ENCODE data around the gene ACSL1.

ACSL1 gene

DNA sequence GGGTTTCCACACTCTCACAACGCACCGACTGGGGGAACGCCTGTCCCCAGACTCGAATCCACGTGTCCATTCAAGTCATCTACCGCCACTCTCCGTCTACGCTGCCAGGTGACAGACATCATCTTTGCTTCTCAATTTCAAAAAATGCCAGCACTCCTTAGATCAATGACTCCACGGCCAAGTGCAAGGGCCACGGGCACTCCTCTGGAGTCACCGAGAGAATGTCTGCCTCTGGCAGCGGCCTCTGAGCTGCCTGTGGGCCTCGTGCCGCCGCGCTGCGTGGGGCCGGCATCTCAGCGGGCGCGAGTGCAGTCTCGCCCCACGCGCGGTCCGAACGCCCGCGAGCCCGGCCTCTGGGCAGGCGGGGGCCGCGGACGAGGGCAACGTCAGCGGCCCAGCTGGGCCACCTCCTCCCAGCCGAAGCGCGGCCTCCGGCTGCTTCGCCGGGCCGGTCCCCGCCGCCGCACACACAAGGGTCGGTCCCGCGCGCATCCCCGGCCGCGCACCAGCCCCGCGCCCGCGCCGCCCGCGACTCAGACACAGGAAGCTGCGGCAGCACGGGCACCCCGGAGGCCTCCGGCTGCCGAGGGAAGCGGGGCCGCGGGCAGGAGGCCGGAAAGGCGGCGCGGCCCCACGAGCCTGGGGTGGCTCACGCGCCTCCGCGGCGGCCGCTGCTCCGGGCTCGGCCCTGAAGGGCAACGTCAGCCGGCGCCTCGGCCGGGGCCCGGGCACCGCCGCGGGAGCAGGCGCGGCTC, 450 bp downstream of the ACSL1 start:
- peak; percentile 21 for DNase-seq (ENCODE audit: extremely low spot score)
- TF ChIP-seq PKNOX1 (IDR thresholded peaks at IDR 0.05) (no peak), L3MBTL2 (conservative IDR thresholded peaks at IDR 0.05) (peak; percentile 40)
- POLR2A ChIA-PET = interaction anchor here (1.0 to 2.4 kb wide), 3 partner anchors 11 to 353 kb away, joined by 3 to 16 read pairs (median 4); partner anchors contain the start of gene CENPU
- CTCF ChIA-PET = no interaction called here

GRCh38 chr4:184824776-184825084, 1.0 kb downstream of the ACSL1 start:
- no peak for TF ChIP-seq LEF1 (IDR thresholded peaks at IDR 0.05; ENCODE audit: borderline replicate concordance)
- no peak for TF ChIP-seq ELF4 (IDR thresholded peaks at IDR 0.05)
- TF ChIP-seq CTBP1 (IDR thresholded peaks at IDR 0.05; ENCODE audit: borderline replicate concordance) = no peak
- no peak for TF ChIP-seq ARNT (IDR thresholded peaks at IDR 0.05)
- no peak for TF ChIP-seq PKNOX1 (IDR thresholded peaks at IDR 0.05)
- TF ChIP-seq SUZ12 (IDR thresholded peaks at IDR 0.05) = no peak
- no peak for TF ChIP-seq NFRKB (IDR thresholded peaks at IDR 0.05)
- no peak for TF ChIP-seq ZNF384 (IDR thresholded peaks at IDR 0.05)
- TF ChIP-seq BHLHE40 (IDR thresholded peaks at IDR 0.05; ENCODE audit: borderline replicate concordance) = no peak
- TF ChIP-seq FOXK2 (IDR thresholded peaks at IDR 0.05) = no peak
- TF ChIP-seq FOXA1 (IDR thresholded peaks at IDR 0.05) = no peak
- TF ChIP-seq HDGF (IDR thresholded peaks at IDR 0.05; ENCODE audit: borderline replicate concordance) = no peak
- ChIA-PET POLR2A (interaction anchor here (1.0 to 2.4 kb wide), 2 partner anchors 10 to 91 kb away, joined by 4 to 16 read pairs; partner anchors contain the start of gene CENPU), CTCF (no interaction called here)
- DNase-seq (ENCODE audit: extremely low spot score) = no peak

- no peak for DNase-seq (ENCODE audit: extremely low spot score)
- CTCF ChIA-PET = no interaction called here
- POLR2A ChIA-PET = interaction anchor here (1.0 to 2.4 kb wide), 2 partner anchors 10 to 90 kb away, joined by 4 to 16 read pairs; partner anchors contain the start of gene CENPU
- TF ChIP-seq SUZ12 (IDR thresholded peaks at IDR 0.05) (no peak), ARNT (IDR thresholded peaks at IDR 0.05) (no peak), BHLHE40 (IDR thresholded peaks at IDR 0.05; ENCODE audit: borderline replicate concordance) (no peak), TARDBP (IDR thresholded peaks at IDR 0.05) (no peak), FOXA1 (IDR thresholded peaks at IDR 0.05) (no peak), L3MBTL2 (conservative IDR thresholded peaks at IDR 0.05) (no peak), CTBP1 (IDR thresholded peaks at IDR 0.05; ENCODE audit: borderline replicate concordance) (no peak), LEF1 (IDR thresholded peaks at IDR 0.05; ENCODE audit: borderline replicate concordance) (no peak), FOXM1 (IDR thresholded peaks at IDR 0.05; ENCODE audit: borderline replicate concordance) (no peak), HDGF (IDR thresholded peaks at IDR 0.05; ENCODE audit: borderline replicate concordance) (no peak), ZNF384 (IDR thresholded peaks at IDR 0.05) (no peak), NFRKB (IDR thresholded peaks at IDR 0.05) (no peak), ELF4 (IDR thresholded peaks at IDR 0.05) (no peak), PKNOX1 (IDR thresholded peaks at IDR 0.05) (no peak), FOXK2 (IDR thresholded peaks at IDR 0.05) (no peak), SP1 (IDR thresholded peaks at IDR 0.05) (no peak)
These were observed 1.5 kb downstream of the ACSL1 start for GRCh38 chr4:184824081-184824775.

DNA sequence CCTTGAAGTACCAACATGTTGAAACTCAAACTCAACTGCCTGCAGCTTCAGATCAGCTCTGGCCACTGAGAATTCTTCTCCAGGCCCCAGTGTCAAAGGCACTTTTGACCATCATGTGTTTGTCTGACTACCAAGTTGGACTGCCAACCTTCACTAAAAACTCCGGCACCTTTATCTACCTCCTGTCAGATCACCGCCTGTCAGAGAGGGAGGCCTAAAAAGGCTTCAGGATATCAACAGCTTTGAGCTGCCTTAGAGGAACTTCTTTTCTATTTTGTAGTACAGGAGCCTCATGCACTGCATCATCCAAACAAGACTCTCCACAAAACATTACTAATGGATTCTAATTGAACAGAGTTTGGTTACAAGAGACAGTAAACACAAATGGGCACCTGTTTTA, 2.8 kb downstream of the ACSL1 start:
- TF ChIP-seq LEF1 (IDR thresholded peaks at IDR 0.05; ENCODE audit: borderline replicate concordance) (no peak), CTBP1 (IDR thresholded peaks at IDR 0.05; ENCODE audit: borderline replicate concordance) (no peak), BHLHE40 (IDR thresholded peaks at IDR 0.05; ENCODE audit: borderline replicate concordance) (no peak), HDGF (IDR thresholded peaks at IDR 0.05; ENCODE audit: borderline replicate concordance) (no peak), SP1 (IDR thresholded peaks at IDR 0.05) (no peak), SUZ12 (IDR thresholded peaks at IDR 0.05) (no peak), ARNT (IDR thresholded peaks at IDR 0.05) (no peak)
- CTCF ChIA-PET = interaction anchor here (0.7 kb wide), 1 partner anchor 10 kb away, joined by 3 read pairs; no protein-coding TSS in a partner anchor
- DNase-seq (ENCODE audit: extremely low spot score) = no peak
- POLR2A ChIA-PET = interaction anchor here (1.0 kb wide), 1 partner anchor 89 kb away, joined by 3 read pairs; the partner anchor contains the start of gene CENPU

GRCh38 chr4:184822356-184822755, 3.4 kb downstream of the ACSL1 start:
- POLR2A ChIA-PET = no interaction called here
- CTCF ChIA-PET = interaction anchor here (0.7 kb wide), 1 partner anchor 9 kb away, joined by 3 read pairs; no protein-coding TSS in a partner anchor
- no peak for DNase-seq (ENCODE audit: extremely low spot score)
- TF ChIP-seq LEF1 (IDR thresholded peaks at IDR 0.05; ENCODE audit: borderline replicate concordance) (no peak), L3MBTL2 (conservative IDR thresholded peaks at IDR 0.05) (no peak), CTBP1 (IDR thresholded peaks at IDR 0.05; ENCODE audit: borderline replicate concordance) (no peak), ELF4 (IDR thresholded peaks at IDR 0.05) (no peak), HDGF (IDR thresholded peaks at IDR 0.05; ENCODE audit: borderline replicate concordance) (no peak), ARNT (IDR thresholded peaks at IDR 0.05) (no peak), BHLHE40 (IDR thresholded peaks at IDR 0.05; ENCODE audit: borderline replicate concordance) (no peak), FOXM1 (IDR thresholded peaks at IDR 0.05; ENCODE audit: borderline replicate concordance) (no peak)

- ChIA-PET CTCF (interaction anchor here (0.7 kb wide), 1 partner anchor 27 kb away, joined by 4 read pairs; no protein-coding TSS in a partner anchor), POLR2A (no interaction called here)
- DNase-seq (ENCODE audit: extremely low spot score) = no peak
- TF ChIP-seq HDGF (IDR thresholded peaks at IDR 0.05; ENCODE audit: borderline replicate concordance) = no peak
- TF ChIP-seq ZNF384 (IDR thresholded peaks at IDR 0.05) = no peak
- no peak for TF ChIP-seq SUZ12 (IDR thresholded peaks at IDR 0.05)
- no peak for TF ChIP-seq BHLHE40 (IDR thresholded peaks at IDR 0.05; ENCODE audit: borderline replicate concordance)
These were observed 4.5 kb downstream of the ACSL1 start for GRCh38 chr4:184821242-184821641.

All from HEK293T (cell line).